GM18907 (cell line): ENCODE results near the gene LMX1B.
"Not testable (repeated sequence)": the region's sequence is repeated elsewhere in the genome, so short reads cannot be mapped to it uniquely, and the experiment has no call there.

ENCODE experiments used
- ATAC-seq: cut with Tn5 transposase; IDR thresholded peaks from one replicate; pipeline ENCODE4 v1.9.1; 2021; ENCODE audit warnings: mild to moderate bottlenecking, moderate library complexity; ENCODE audit not compliant: unreplicated experiment

The LMX1B gene

GRCh38 chr9:126705767-126706697, 92.3 kb downstream of the LMX1B start:
- no peak for ATAC-seq

DNA sequence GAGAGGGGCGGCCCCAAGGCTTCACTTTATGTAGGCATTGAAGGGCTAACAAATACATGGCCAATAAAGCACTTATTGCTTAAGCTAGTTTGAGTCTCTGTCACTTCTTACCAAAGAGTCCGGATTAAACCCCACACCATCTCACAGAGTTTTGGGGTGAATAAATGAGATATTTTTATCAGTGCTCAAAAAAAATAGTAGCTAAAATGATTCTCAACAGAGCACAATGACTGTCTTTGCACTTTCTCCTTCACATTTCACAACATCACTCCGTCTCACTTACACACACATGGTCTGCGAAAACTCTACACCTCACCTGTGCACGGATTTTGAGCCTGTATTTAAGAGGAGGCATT, 92.9 kb downstream of the LMX1B start:
- ATAC-seq = no peak

DNA sequence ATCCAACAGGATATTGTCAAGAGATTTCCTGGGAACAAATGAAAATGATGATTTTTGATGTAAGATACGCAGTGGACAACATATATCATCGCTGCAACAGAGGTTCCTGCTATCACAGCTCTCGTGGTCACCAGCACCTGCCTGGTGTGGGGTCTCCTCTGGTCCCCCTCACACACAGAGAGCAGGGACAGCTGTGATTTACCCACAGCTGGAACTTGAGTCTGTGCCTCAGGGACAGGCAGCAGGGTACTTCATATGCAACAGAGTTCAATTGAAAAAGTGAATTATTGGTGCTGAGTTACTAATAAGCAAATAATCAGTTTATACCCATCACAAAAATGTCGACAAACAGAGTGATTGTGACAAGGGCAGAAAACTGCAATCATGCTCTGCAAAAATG, 93.4 kb downstream of the LMX1B start:
- ATAC-seq = no peak

DNA sequence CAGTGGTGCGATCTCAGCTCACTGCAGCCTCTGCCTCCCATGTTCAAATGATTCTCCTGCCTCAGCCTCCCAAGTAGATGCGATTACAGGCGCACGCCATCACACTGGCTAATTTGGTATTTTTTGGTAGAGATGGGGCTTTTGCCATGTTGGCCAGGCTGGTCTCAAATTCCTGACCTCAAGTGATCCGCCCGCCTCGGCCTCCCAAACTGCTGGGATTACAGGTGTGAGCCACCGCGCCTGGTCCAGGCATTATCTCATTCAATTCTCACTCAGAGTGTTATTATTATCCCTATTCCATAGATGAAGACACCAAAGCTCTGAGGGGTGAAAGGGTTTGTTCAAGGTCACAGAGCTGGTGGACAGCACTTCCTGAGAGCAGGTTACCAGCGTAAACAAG, 94.0 kb downstream of the LMX1B start:
- ATAC-seq = not testable (repeated sequence)

- no peak for ATAC-seq
Measured at GRCh38 chr9:126708178-126708577, 94.5 kb downstream of the LMX1B start.

- ATAC-seq = no peak
Measured at GRCh38 chr9:126709241-126709640, 95.5 kb downstream of the LMX1B start.

DNA sequence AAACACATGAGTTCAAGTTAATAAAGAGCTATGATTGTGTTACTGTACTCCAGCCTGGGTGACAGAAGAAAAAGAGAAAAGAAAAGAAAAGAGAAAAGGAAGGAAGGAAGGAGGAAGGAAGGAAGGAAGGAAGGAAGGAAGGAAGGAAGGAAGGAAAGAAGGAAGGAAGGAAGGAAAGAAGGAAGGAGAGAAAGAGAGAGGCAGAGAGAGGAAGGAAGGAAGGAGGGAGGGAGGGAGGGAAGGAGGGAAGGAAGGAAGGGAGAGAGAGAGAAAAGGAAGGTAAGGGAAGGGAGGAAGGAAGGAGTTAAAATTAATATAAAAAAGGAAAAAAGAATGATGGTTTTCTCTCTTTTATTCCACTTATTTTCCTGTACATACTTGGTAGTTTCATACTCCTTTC, 101.7 kb downstream of the LMX1B start:
- ATAC-seq = no peak

DNA sequence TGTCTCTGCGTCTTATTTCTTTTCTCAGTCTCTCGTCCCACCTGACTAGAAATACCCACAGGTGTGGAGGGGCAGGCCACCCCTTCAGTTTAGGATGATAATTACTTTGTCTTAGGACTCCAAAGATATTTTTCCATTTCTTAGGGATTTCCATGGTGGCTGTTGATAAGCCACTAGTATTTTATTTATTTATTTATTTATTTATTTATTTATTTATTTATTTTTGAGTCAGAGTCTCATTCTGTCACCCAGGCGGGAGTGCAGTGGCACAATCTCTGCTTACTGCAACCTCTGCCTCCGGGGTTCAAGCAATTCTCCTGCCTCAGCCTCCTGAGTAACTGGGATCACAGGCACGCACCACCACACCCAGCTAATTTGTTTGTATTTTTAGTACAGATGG, 103.7 kb downstream of the LMX1B start:
- ATAC-seq = not testable (repeated sequence)

DNA sequence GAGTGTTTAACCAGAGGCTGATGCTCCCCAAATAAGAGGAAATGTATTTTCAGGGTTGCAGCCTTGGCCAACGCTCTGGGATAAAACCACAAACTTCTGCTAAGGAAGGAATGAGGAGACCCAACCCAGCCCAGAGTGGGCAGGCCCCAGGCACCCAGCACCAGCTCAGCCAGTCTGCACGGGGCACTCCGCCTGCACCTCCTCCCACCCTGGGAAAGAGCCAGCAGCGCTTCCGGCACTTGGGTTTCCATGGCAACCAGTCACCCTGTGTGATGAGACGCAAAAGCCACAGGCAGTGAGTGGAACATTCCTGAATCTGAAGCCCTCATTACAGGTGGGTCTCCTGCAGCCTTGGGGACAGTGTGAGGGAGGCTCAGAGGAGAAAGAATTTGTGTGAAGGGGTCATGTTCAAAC, 105.9 kb downstream of the LMX1B start:
- peak; percentile 47 for ATAC-seq

DNA sequence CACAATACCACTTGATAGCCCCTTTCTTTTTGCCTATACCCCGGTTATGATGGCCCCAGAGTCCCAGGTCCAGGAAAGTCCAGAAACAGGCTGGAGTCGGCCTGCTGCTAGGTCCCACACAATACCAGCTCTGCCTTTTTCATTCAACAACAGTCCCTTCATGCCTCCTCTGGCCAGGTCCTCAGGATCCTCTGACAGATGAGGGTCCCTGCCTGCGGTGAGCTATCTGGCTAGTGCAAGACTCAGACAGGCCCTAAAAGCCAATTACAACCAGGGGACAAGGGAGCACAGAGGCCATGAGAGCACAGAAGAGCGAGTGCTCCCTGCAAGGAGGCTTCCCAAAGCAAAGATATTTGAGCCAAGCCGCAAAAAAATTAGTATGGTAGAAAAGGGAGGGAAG, 106.3 kb downstream of the LMX1B start:
- ATAC-seq = no peak

DNA sequence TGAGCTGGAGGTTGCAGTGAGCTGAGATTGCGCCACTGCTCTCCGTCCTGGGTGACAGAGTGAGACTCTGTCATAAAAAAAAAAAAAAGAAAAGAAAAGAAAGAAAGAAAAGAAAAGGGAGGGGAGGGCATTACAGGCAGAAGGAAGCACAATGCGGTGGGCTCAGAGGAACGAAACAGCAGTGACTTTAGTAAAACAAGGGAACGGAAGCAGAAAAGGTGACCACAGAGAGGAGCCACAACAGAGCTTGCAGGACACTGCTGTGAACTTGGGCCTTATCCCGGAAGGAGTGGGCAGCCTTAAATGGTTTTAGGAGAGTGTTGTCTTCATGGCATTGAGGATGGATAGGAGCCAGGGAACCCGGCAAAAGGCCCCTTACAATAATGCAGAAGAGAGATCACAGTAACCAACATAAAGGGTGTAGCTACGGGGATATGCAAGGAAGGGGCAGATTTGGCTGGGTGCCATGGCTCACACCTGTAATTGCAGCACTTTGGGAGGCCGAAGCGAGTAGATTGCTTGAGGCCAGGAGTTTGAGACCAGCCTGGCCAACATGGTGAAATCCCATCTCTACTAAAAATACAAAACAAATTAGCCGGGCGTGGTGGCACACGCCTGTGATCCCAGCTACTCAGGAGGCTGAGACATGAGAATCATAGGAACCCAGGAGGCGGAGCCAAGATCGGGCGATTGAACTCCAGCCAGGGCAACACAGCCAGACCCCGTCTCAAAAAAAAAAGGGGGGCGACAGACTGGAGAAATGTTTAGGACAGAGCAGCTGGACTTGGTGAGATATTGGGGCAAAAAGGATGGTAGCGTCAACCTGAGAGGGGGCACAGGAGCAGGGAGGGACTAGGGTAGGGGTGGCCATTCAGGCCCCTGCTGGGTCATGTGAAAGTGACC, 107.2 kb downstream of the LMX1B start:
- no peak for ATAC-seq

GRCh38 chr9:126721564-126721981, 107.8 kb downstream of the LMX1B start:
- ATAC-seq = no peak

- ATAC-seq = peak; percentile 72
Measured at GRCh38 chr9:126722252-126722921, 108.7 kb downstream of the LMX1B start.

DNA sequence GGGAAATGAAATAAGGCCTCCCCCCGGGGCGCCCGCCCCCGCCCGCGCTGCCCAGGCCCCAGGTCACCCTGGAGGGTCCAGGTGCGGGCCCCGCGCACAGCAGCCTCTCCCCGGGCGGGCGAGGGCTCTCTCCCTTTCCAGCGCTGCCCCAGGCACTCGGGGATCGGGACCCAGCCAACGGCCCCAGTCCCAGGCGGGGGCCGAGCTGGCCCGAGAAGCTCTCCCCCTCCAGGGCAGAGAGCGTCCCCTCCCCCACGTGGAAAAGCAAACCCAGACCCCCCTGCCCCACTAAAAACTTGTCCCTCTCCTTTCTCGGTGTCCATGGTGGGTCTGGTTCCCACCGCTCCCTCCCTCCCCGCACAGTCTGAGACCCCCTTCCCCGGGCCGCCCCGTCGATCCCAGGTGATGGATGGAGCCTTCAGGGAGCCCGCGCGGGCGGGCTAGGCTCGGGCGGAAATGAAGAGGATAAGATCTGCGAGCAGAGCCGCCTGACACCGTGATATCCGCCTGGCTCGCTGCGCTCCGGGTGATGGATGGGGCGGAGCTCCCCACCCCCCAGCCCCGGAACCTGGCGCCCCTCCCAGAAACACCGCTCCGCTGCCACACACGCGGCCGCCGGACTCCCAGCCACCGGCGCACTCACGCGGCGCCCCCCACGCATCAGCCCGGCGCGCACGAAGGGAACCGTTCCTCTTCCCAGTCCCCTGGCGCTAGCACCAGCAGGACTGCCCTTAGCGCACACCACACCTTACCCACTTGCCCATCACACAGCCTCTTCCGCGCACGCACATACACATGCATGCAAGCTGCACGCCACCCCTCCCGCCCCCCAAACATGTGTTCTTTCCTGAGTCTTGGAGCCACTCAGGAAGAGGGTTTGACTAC, 109.4 kb downstream of the LMX1B start:
- peak; percentile 45 for ATAC-seq

GRCh38 chr9:126723807-126724172, 110.1 kb downstream of the LMX1B start:
- ATAC-seq = no peak

DNA sequence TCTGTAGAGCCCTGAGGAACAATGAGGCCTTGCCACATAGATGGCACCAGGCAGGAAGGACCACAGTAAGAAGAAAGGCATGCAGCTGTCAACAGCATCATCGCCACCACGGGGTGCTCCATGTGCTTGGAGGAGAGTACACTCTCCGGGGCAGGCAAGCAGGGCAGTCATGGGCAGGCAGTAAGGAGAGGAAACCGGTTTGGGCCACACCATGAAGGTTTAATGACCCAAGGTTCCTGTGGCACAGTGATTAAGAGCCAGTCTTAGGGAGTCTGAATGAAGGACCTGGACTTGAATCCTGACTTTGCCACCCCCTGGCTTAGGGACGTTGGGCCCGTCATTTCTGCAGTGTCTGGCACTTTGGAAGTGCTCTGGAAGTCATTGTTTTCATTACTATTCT, 110.5 kb downstream of the LMX1B start:
- no peak for ATAC-seq

DNA sequence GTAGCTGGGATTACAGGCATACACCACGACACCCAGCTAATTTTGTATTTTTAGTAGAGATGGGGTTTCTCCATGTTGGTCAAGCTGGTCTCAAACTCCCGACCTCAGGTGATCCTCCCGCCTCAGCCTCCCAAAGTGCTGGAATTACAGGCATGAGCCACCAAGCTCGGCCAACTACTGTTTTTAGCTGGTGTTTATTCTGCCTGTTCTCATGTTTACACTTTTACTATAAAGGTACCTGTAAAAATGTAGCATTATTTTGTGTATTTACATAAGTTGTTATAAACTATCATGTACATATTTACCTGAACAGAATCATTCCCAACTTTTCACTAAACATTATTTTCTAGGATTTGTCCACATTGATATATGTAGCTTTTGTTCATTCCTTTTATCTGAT, 111.8 kb downstream of the LMX1B start:
- not testable (repeated sequence) for ATAC-seq

GRCh38 chr9:126728210-126728609, 114.5 kb downstream of the LMX1B start:
- ATAC-seq = not testable (repeated sequence)

DNA sequence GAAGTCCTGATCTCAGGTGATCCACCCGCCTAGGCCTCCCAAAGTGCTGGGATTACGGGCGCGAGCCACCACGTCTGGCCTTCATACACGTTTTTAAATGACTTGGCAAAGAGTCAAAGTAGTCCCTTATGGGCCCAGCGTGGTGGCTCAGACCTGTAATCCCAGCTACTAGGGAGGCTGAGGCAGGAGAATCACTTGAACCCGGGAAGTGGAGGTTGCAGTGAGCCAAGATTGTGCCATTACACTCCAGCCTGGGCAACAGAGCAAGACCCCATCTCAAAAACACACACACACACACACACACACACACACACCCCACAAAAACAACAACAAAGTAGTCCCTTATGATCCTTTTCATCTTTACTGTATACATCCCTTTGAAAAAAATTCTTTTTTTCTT, 116.9 kb downstream of the LMX1B start:
- not testable (repeated sequence) for ATAC-seq

GRCh38 chr9:126733005-126733404, 119.3 kb downstream of the LMX1B start:
- ATAC-seq = no peak
